HepG2 (cell line): ENCODE data around the gene EEF1AKMT4. TPM values are rescaled to one million over a fixed set of nuclear protein-coding genes. Genes with fewer than 3 reads are reported as not detected.

Experiments
- ATAC-seq: fragments of 200-7000 bp; cut with Tn5 transposase; 3 replicates; pipeline ENCODE4 v1.9.1; 2020; ENCODE audit warnings: mild to moderate bottlenecking, moderate library complexity
- BruUV-seq: library from RNA; stranded (reverse); fragments of 400-500 nt; replicated peaks from 2 replicates; lab custom pipeline; 2021; lab: Mats Ljungman, UMichigan
- CTCF ChIA-PET: fragments of 300-600 bp; formaldehyde crosslinking; extraction: SDS; loops from one replicate; lab custom pipeline; 2021; ENCODE audit warnings: low total read pairs, inconsistent platforms, low intra/inter-chr PET ratio; lab: Yijun Ruan, JAX
- POLR2A ChIA-PET: fragments of 350-600 bp; sonication (Branson Sonifier 250); formaldehyde crosslinking; loops from one replicate; lab custom pipeline; 2020; ENCODE audit warnings: antibody characterized with exemption, inconsistent platforms; lab: Yijun Ruan, JAX
- DNase-seq: peaks from one replicate; pipeline ENCODE4 v3.0.0-alpha.2; 2015; ENCODE audit warnings: low spot score
- FAIRE-seq: peaks from 3 replicates; lab custom pipeline; 2011; peaks lifted over from hg19 to GRCh38; lab: Jason Lieb, UNC
- H2AFZ ChIP-seq: one replicate; pipeline ENCODE4 v1.6.1; 2011; ENCODE audit warnings: low read length, inconsistent platforms
- H3K27ac ChIP-seq: fragments of 300-600 bp; 3 replicates; pipeline ENCODE4 v1.8.0; 2011; ENCODE audit warnings: mixed run types, mild to moderate bottlenecking, mixed read lengths, low read length, inconsistent platforms; ENCODE audit not compliant: insufficient read depth; ENCODE audit errors: extremely low read length
- H3K27me3 ChIP-seq, 2 experiments: fragments of 200-600 bp in 1 of 2; 2 replicates in 1 of 2; 3 replicates in 1 of 2; pipeline versions ENCODE4 v1.6.0 to v1.8.0; 2011; ENCODE audit warnings: low read length in 2 of 2, mild to moderate bottlenecking in 2 of 2, moderate library complexity in 2 of 2, inconsistent platforms in 1 of 2; ENCODE audit not compliant: insufficient read depth in 2 of 2, control insufficient read depth in 1 of 2
- H3K36me3 ChIP-seq, 2 experiments: fragments of 200-600 bp in 1 of 2; replicated peaks in 1 of 2; 2 replicates in 1 of 2; 3 replicates in 1 of 2; pipeline versions ENCODE4 v1.5.1 to v1.8.0; 2011; ENCODE audit warnings: low read length in 2 of 2, inconsistent platforms in 1 of 2; ENCODE audit not compliant: insufficient read depth in 2 of 2, control insufficient read depth in 1 of 2
- H3K4me1 ChIP-seq: 2 replicates; pipeline ENCODE4 v1.5.1; 2012; ENCODE audit warnings: low read length, inconsistent platforms; ENCODE audit not compliant: insufficient read depth
- H3K4me2 ChIP-seq: 2 replicates; pipeline ENCODE4 v1.6.0; 2011; ENCODE audit warnings: low read depth, low read length, inconsistent platforms
- H3K4me3 ChIP-seq, 3 experiments: fragments of 200-600 bp in 1 of 3; sonication (generic), shearing (Covaris generic) in 1 of 3; replicated peaks in 1 of 3; 2 replicates each; pipeline ENCODE4 v1.5.1; 2011 to 2016; ENCODE audit warnings: low read length in 3 of 3, inconsistent platforms in 2 of 3, low read depth in 2 of 3, mild to moderate bottlenecking in 2 of 3, control low read depth in 1 of 3, mixed read lengths in 1 of 3; ENCODE audit not compliant: insufficient read depth in 1 of 3
- H3K79me2 ChIP-seq: one replicate; pipeline ENCODE4 v1.6.1; 2011; ENCODE audit warnings: low read length, inconsistent platforms; ENCODE audit not compliant: insufficient read depth
- H3K9ac ChIP-seq: 2 replicates; pipeline ENCODE4 v1.6.0; 2011; ENCODE audit warnings: mild to moderate bottlenecking, low read depth, low read length, inconsistent platforms; ENCODE audit not compliant: insufficient read depth
- H3K9me3 ChIP-seq: 2 replicates; pipeline ENCODE4 v1.5.1; 2012; ENCODE audit warnings: mild to moderate bottlenecking, low read length
- H4K20me1 ChIP-seq: 2 replicates; pipeline ENCODE4 v1.6.0; 2011; ENCODE audit warnings: inconsistent platforms, mild to moderate bottlenecking, low read length, moderate library complexity; ENCODE audit not compliant: insufficient read depth
- CCDC6 ChIP-seq: sonication (generic); formaldehyde crosslinking; IDR thresholded peaks from 2 replicates; pipeline ENCODE4 v1.8.1; 2022; ENCODE audit warnings: mild to moderate bottlenecking, missing genetic modification reagents, moderate library complexity
- CTCF ChIP-seq: sonication (generic); formaldehyde crosslinking; IDR thresholded peaks from 2 replicates; pipeline ENCODE4 v1.5.0; 2020; ENCODE audit warnings: mild to moderate bottlenecking, missing genetic modification reagents, moderate library complexity
- MXD4 ChIP-seq: IDR thresholded peaks from 2 replicates; pipeline ENCODE4 v1.6.1; 2016; ENCODE audit warnings: mild to moderate bottlenecking, missing biosample characterization, missing genetic modification reagents
- MXI1 ChIP-seq: IDR thresholded peaks from 3 replicates; pipeline ENCODE4 v1.6.1; 2012; ENCODE audit warnings: low read depth, low read length, inconsistent platforms, borderline replicate concordance
- PHF21A ChIP-seq: sonication (generic); formaldehyde crosslinking; IDR thresholded peaks from 2 replicates; pipeline ENCODE4 v1.5.0; 2020; ENCODE audit warnings: mild to moderate bottlenecking, missing genetic modification reagents
- POLR2AphosphoS2 ChIP-seq: IDR thresholded peaks from 2 replicates; pipeline ENCODE4 v1.6.1; 2011; ENCODE audit warnings: low read depth, low read length, improper control_type of control experiment
- RFX1 ChIP-seq: fragments of 450-650 bp; IDR thresholded peaks from 2 replicates; pipeline ENCODE4 v1.6.1; 2017
- RFX3 ChIP-seq: IDR thresholded peaks from 2 replicates; pipeline ENCODE4 v1.6.1; 2016; ENCODE audit warnings: missing biosample characterization, missing genetic modification reagents
- SALL1 ChIP-seq: sonication (generic); formaldehyde crosslinking; IDR thresholded peaks from 2 replicates; pipeline ENCODE4 v1.8.0; 2022; ENCODE audit warnings: mild to moderate bottlenecking, missing genetic modification reagents
- SAP130 ChIP-seq: IDR thresholded peaks from 2 replicates; pipeline ENCODE4 v1.6.1; 2016; ENCODE audit warnings: low read depth
- SKI ChIP-seq: fragments of 450-650 bp; IDR thresholded peaks from one replicate; pipeline ENCODE4 v1.6.1; 2018; ENCODE audit warnings: mild to moderate bottlenecking; ENCODE audit not compliant: partially characterized antibody
- SMARCC2 ChIP-seq: fragments of 450-650 bp; IDR thresholded peaks from 2 replicates; pipeline ENCODE4 v1.6.1; 2017; ENCODE audit warnings: antibody characterized with exemption, mild to moderate bottlenecking
- SMARCE1 ChIP-seq: fragments of 450-650 bp; IDR thresholded peaks from 2 replicates; pipeline ENCODE4 v1.6.1; 2017; ENCODE audit warnings: borderline replicate concordance
- SMC3 ChIP-seq: IDR thresholded peaks from 2 replicates; pipeline ENCODE4 v1.6.1; 2011; ENCODE audit warnings: low read length, improper control_type of control experiment
- SSRP1 ChIP-seq: IDR thresholded peaks from 2 replicates; pipeline ENCODE4 v1.6.1; 2016; ENCODE audit warnings: control low read depth
- STAG1 ChIP-seq: sonication (generic); formaldehyde crosslinking; IDR thresholded peaks from 2 replicates; pipeline ENCODE4 v1.4.0; 2020; ENCODE audit warnings: missing genetic modification reagents
- TCF12 ChIP-seq, 2 experiments: fragments of 450-650 bp in 1 of 2; sonication (generic) in 1 of 2; formaldehyde crosslinking in 1 of 2; IDR thresholded peaks; 2 replicates each; pipeline versions ENCODE4 v1.6.1 to v1.8.0; 2017 to 2022; ENCODE audit warnings: antibody characterized with exemption in 1 of 2, mild to moderate bottlenecking in 1 of 2, missing genetic modification reagents in 1 of 2, moderate library complexity in 1 of 2
- ZFY ChIP-seq: sonication (generic); formaldehyde crosslinking; IDR thresholded peaks from 2 replicates; pipeline ENCODE4 v1.4.0; 2020; ENCODE audit warnings: missing genetic modification reagents
- ZNF10 ChIP-seq: sonication (generic); formaldehyde crosslinking; IDR thresholded peaks from 2 replicates; pipeline ENCODE4 v1.4.0; 2020; ENCODE audit warnings: mild to moderate bottlenecking, low read depth, missing genetic modification reagents, borderline replicate concordance
- ZNF281 ChIP-seq: sonication (generic); formaldehyde crosslinking; IDR thresholded peaks from 2 replicates; pipeline ENCODE4 v1.4.0; 2020; ENCODE audit warnings: missing genetic modification reagents, borderline replicate concordance
- ZNF563 ChIP-seq: sonication (generic); formaldehyde crosslinking; IDR thresholded peaks from 2 replicates; pipeline ENCODE4 v1.8.0; 2022; ENCODE audit warnings: mild to moderate bottlenecking, moderate library complexity, missing genetic modification reagents
- ZNF652 ChIP-seq: IDR thresholded peaks from 2 replicates; pipeline ENCODE4 v1.6.1; 2016; ENCODE audit warnings: low read depth, borderline replicate concordance
- WGBS: methylation state at CpG from one replicate; pipeline ENCODE4 v1.1.6; 2017; ENCODE audit warnings: low lambda C conversion rate; 5-methylcytosine and 5-hydroxymethylcytosine counted together
- in situ Hi-C: cut with HindIII; loops from 2 replicates; pipeline ENCODE4 v1.10.0; 2017; ENCODE audit warnings: low pct_unique_long_range_greater_than_20kb; ENCODE audit not compliant: extremely low pct_ligation_motif_present
- intact Hi-C: fragments of 100-400 bp; cut with micrococcal nuclease; formaldehyde crosslinking; loops from one replicate; pipeline ENCODE4 v1.10.0; 2022; ENCODE audit not compliant: unreplicated experiment
- polyA plus RNA-seq, 8 experiments: library from polyadenylated mRNA; depleted of rRNA in 3 of 8; stranded (reverse) in 7 of 8; unstranded in 1 of 8; fragments of >200 nt; fragmentation: Illumina TruSeq in 4 of 8; extraction: Trizol in 4 of 8; gene quantifications; 2 replicates each; pipeline versions ENCODE4 v1.2.1 to v1.2.3, GENCODE V29; 2011 to 2016; ENCODE audit warnings: low read depth in 4 of 8, missing spikeins in 1 of 8, mixed read lengths in 1 of 8; ENCODE audit not compliant: insufficient read depth in 1 of 8
- total RNA-seq, 5 experiments: library from RNA; depleted of rRNA; stranded (reverse); fragments of >200 nt; fragmentation: Illumina TruSeq; extraction: Trizol; gene quantifications; 2 replicates each; pipeline ENCODE4 v1.2.3, GENCODE V29; 2016; ENCODE audit warnings: low read depth in 1 of 5

The EEF1AKMT4 gene
- total and polyA plus RNA-seq, 2 of the 13 experiments (the other 11 are each of a cell fraction or from before 2014, with no cell fraction given), result 13.1 to 15.8 TPM

DNA sequence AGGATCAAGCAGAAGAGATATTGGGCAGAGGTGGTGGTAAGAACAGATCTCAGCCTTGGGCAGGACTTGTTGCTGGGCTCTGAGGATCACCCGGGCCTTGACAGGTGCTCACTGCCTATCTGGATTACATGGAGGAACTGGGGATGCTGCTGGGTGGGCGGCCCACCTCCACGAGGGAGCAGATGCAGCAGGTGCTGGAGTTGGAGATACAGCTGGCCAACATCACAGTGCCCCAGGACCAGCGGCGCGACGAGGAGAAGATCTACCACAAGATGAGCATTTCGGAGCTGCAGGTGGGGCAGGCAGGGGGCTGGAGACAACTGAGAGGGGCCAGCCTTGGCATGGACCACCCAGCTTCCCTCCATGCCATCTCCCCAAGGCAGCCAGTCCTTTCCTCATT is 34.2 kb downstream of the EEF1AKMT4 start (continued):
- TF ChIP-seq TCF12 (IDR thresholded peaks at IDR 0.05), result no peak
- TF ChIP-seq TCF12 (CRISPR knock-in tag; IDR thresholded peaks at IDR 0.05), result no peak

GRCh38 chr3:184284696-184285095 is 35.2 kb downstream of the EEF1AKMT4 start:
- ChIA-PET POLR2A (no interaction called here), CTCF (no interaction called here)
- in situ Hi-C loops, result no loop called here
- Histone ChIP-seq H3K27ac (no peak overlapping the region), H3K9me3 (no peaks in the 10 kb centered on the region), H3K79me2 (no peaks in the 10 kb centered on the region), H4K20me1 (0 out of 2 replicates have a peak, but pooled peaks cover 3% of the 10 kb centered on the region), H3K4me1 (peaks cover 6% of the 10 kb centered on the region), H2AFZ (no peak overlapping the region), H3K4me2 (no peak overlapping the region), H3K9ac (no peak overlapping the region), H3K27me3 (peaks cover 3 to 43% of the 10 kb centered on the region in 2 experiments; a peak in 4 of 5 replicates), H3K36me3 (no peaks in the 10 kb centered on the region), H3K4me3 (no peak overlapping the region)
- intact Hi-C loops, result loop anchor here (1.0 to 10.0 kb wide), 4 partner anchors 23 to 387 kb away; partner anchors contain the start of genes ALG3, CAMK2N2, EEF1AKMT4 and VWA5B2
- FAIRE-seq (peak; percentile 77), DNase-seq (peak; percentile 58), ATAC-seq (peak; percentile 90)
- BruUV-seq, result no TSS peak
- 0% methylated on average over 4 of the region's 4 CpGs for WGBS
- TF ChIP-seq SMARCE1, result no peak
- TF ChIP-seq SMARCC2, result no peak
- no peak for TF ChIP-seq ZNF563 (CRISPR knock-in tag)
- TF ChIP-seq SAP130, result peak; percentile 15; the same call in 1 of the 2 replicates
- TF ChIP-seq ZNF652 (CRISPR knock-in tag), result no peak
- TF ChIP-seq ZFY, result peak; percentile 26; the same call in 1 of the 2 replicates
- no peak for TF ChIP-seq SKI
- TF ChIP-seq SALL1 (CRISPR knock-in tag), result 0 out of 2 replicates have a peak, but pooled peaks have one; percentile 10
- TF ChIP-seq PHF21A (CRISPR knock-in tag), result 0 out of 2 replicates have a peak, but pooled peaks have one; percentile 30
- TF ChIP-seq STAG1, result peak; percentile 82
- no peak for TF ChIP-seq MXD4 (CRISPR knock-in tag)
- TF ChIP-seq SMC3, result peak; percentile 55
- TF ChIP-seq MXI1, result peak; percentile 46; the same call in 1 of the 3 replicates
- TF ChIP-seq CCDC6 (CRISPR knock-in tag), result no peak
- peak; percentile 68; the same call in 1 of the 2 replicates for TF ChIP-seq RFX3 (CRISPR knock-in tag)
- TF ChIP-seq RFX1, result peak; percentile 72
- TF ChIP-seq POLR2AphosphoS2, result no peak
- no peak for TF ChIP-seq SSRP1
- peak; percentile 87 for TF ChIP-seq ZNF281 (CRISPR knock-in tag)
- no peak for TF ChIP-seq ZNF10 (CRISPR knock-in tag)
- peak; percentile 66 for TF ChIP-seq CTCF
